A549 (cell line): ENCODE results near the gene MAP3K5.

Source experiments
- CEBPB ChIP-seq, 2 experiments: fragments of >200 bp in 1 of 2; sonication (Bioruptor Twin) in 1 of 2; formaldehyde crosslinking in 1 of 2; IDR thresholded peaks; 2 replicates each; pipeline ENCODE4 v1.6.1; 2012 to 2016
- CHD4 ChIP-seq: fragments of 200-600 bp; sonication (generic); IDR thresholded peaks from 2 replicates; pipeline ENCODE4 v1.6.1; 2016; ENCODE audit warnings: antibody characterized with exemption, mild to moderate bottlenecking, borderline replicate concordance
- CTCF ChIP-seq: fragments of >200 bp; sonication (Bioruptor Twin); formaldehyde crosslinking; IDR thresholded peaks from 3 replicates; pipeline ENCODE4 v1.5.1; 2016
- FOSB ChIP-seq: fragments of 250-450 bp; sonication (Bioruptor Pico); IDR thresholded peaks from 2 replicates; pipeline ENCODE4 v1.5.0; 2020; ENCODE audit warnings: mild to moderate bottlenecking, moderate library complexity
- FOSL2 ChIP-seq, 2 experiments: fragments of 450-650 bp in 1 of 2; fragments of >200 bp in 1 of 2; sonication (Bioruptor Twin) in 1 of 2; formaldehyde crosslinking; IDR thresholded peaks; 2 replicates each; pipeline versions ENCODE4 v1.5.0 to v1.6.1; 2016 to 2020; ENCODE audit warnings: mild to moderate bottlenecking in 1 of 2, moderate library complexity in 1 of 2
- HDAC2 ChIP-seq: fragments of 200-600 bp; sonication (generic); IDR thresholded peaks from 2 replicates; pipeline ENCODE4 v1.6.1; 2016
- HOXB5 ChIP-seq: fragments of 250-450 bp; sonication (Bioruptor Pico); IDR thresholded peaks from 2 replicates; pipeline ENCODE4 v1.5.0; 2020; ENCODE audit warnings: mild to moderate bottlenecking, moderate library complexity
- KDM1A ChIP-seq: fragments of 200-600 bp; sonication (generic); IDR thresholded peaks from 2 replicates; pipeline ENCODE4 v1.6.1; 2016; ENCODE audit warnings: low read depth, mild to moderate bottlenecking
- MYC ChIP-seq: IDR thresholded peaks from 2 replicates; pipeline ENCODE4 v1.6.1; 2012; ENCODE audit warnings: mild to moderate bottlenecking, inconsistent platforms, low read length, improper control_type of control experiment, borderline replicate concordance
- POLR2AphosphoS2 ChIP-seq: conservative IDR thresholded peaks from 2 replicates; pipeline ENCODE4 v1.6.1; 2012; ENCODE audit warnings: low read length, improper control_type of control experiment, inconsistent platforms
- RARB ChIP-seq: fragments of 250-450 bp; sonication (Bioruptor Pico); IDR thresholded peaks from 2 replicates; pipeline ENCODE4 v1.8.0; 2021; ENCODE audit warnings: mild to moderate bottlenecking, moderate library complexity
- TF ChIP-seq, protein P1 (sequence below): fragments of 250-450 bp; sonication (Bioruptor Pico); IDR thresholded peaks from 2 replicates; pipeline ENCODE4 v1.5.0; 2021; ENCODE audit warnings: mild to moderate bottlenecking, moderate library complexity, borderline replicate concordance
- TF ChIP-seq, protein P2 (sequence below): IDR thresholded peaks from 2 replicates; pipeline ENCODE4 v1.6.1; 2012; ENCODE audit warnings: low read depth, borderline replicate concordance

DNA sequence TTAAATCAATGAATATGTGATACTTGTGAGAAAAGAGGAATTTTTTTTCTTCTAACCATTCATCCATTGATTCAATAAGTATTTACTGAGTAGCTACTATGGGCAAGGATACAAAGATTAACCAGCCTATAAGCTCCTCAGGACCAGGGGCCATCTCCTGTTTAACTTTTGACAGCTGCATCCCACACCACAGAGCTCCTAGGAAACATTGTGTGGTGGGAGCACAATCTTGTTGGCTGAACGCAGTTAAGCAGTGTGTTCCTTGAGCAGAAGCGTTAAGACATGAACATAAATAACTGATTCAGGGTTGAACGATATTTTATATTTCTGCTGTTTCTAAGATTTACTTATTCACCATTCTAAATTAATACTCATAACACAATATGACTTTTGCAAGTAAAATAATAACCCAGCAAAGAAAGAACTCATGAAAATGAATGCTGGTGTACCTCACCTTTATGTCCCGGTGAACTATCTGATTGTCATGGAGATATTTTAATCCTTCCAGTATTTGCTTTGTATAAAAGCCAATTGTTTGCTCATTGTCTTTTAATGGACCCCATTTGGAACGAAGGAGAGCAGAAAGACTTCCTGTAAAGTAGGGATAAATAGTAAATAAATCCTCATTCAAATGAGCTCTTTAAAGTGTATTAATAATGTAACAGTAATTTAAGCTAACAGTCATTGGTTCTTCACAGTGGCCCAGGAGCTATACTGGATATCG is 179.4 kb downstream of the MAP3K5 start:
- TF ChIP-seq FOSB (CRISPR knock-in tag) (no peak), CTCF (no peak), KDM1A (no peak), CHD4 (no peak), CEBPB (IDR thresholded peaks at IDR 0.05) (no peak), RARB (CRISPR knock-in tag) (no peak), HDAC2 (no peak), POLR2AphosphoS2 (no peak), FOSL2 (IDR thresholded peaks at IDR 0.05) (no peak), FOSL2 (CRISPR knock-in tag; IDR thresholded peaks at IDR 0.05) (no peak), HOXB5 (CRISPR knock-in tag) (no peak), MYC (no peak)
- TF ChIP-seq, protein P1, sequence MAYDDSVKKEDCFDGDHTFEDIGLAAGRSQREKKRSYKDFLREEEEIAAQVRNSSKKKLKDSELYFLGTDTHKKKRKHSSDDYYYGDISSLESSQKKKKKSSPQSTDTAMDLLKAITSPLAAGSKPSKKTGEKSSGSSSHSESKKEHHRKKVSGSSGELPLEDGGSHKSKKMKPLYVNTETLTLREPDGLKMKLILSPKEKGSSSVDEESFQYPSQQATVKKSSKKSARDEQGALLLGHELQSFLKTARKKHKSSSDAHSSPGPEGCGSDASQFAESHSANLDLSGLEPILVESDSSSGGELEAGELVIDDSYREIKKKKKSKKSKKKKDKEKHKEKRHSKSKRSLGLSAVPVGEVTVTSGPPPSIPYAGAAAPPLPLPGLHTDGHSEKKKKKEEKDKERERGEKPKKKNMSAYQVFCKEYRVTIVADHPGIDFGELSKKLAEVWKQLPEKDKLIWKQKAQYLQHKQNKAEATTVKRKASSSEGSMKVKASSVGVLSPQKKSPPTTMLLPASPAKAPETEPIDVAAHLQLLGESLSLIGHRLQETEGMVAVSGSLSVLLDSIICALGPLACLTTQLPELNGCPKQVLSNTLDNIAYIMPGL (CRISPR knock-in tag) = no peak
- TF ChIP-seq, protein P2, sequence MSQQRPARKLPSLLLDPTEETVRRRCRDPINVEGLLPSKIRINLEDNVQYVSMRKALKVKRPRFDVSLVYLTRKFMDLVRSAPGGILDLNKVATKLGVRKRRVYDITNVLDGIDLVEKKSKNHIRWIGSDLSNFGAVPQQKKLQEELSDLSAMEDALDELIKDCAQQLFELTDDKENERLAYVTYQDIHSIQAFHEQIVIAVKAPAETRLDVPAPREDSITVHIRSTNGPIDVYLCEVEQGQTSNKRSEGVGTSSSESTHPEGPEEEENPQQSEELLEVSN = no peak
